Measurements from ENCODE around the gene C19orf47. TPM values are rescaled to one million over a fixed set of nuclear protein-coding genes. Genes with fewer than 3 reads are reported as not detected.
"Not testable (repeated sequence)": the region's sequence is repeated elsewhere in the genome, so short reads cannot be mapped to it uniquely, and the experiment has no call there.

C19orf47 gene
- total RNA-seq, 1 donor from 2014 or later: 15.7 TPM

- ATAC-seq (no peak), DNase-seq (no peak)
- TF ChIP-seq CTCF (IDR thresholded peaks at IDR 0.05): no peak
- H3K9me3 ChIP-seq: no peaks in the 10 kb centered on the region
- H3K4me1 ChIP-seq: peaks cover 9% of the 10 kb centered on the region
- H3K36me3 ChIP-seq: peaks cover 90% of the 10 kb centered on the region
- H3K27me3 ChIP-seq (ENCODE audit: low read depth): no peaks in the 10 kb centered on the region
- intact Hi-C loops (cut with DNase I): no loop called here
- no peak overlapping the region for H3K4me3 ChIP-seq
- H3K27ac ChIP-seq: no peak overlapping the region
Measured at GRCh38 chr19:40371802-40372122, 23.6 kb upstream of the C19orf47 start.

- DNase-seq (no peak), ATAC-seq (no peak)
- intact Hi-C loops (cut with DNase I): no loop called here
- no peak overlapping the region for H3K4me3 ChIP-seq
- peaks cover 14% of the 10 kb centered on the region for H3K4me1 ChIP-seq
- H3K9me3 ChIP-seq: no peaks in the 10 kb centered on the region
- H3K36me3 ChIP-seq: peaks cover 88% of the 10 kb centered on the region
- no peak overlapping the region for H3K27ac ChIP-seq
- no peaks in the 10 kb centered on the region for H3K27me3 ChIP-seq (ENCODE audit: low read depth)
- TF ChIP-seq CTCF (IDR thresholded peaks at IDR 0.05): no peak
Measured at GRCh38 chr19:40370997-40371801, 23.0 kb upstream of the C19orf47 start.

- H3K27ac ChIP-seq; intact Hi-C loops (cut with DNase I); H3K27me3 ChIP-seq (ENCODE audit: low read depth); DNase-seq; ATAC-seq; H3K4me3 ChIP-seq; H3K9me3 ChIP-seq: not testable (repeated sequence)
- Histone ChIP-seq H3K4me1 (peaks cover 22% of the 10 kb centered on the region), H3K36me3 (peaks cover 81% of the 10 kb centered on the region)
Measured at GRCh38 chr19:40370253-40370652, 22.1 kb upstream of the C19orf47 start.

GRCh38 chr19:40369797-40370196 lies 21.6 kb upstream of the C19orf47 start:
- Histone ChIP-seq H3K4me1 (peaks cover 27% of the 10 kb centered on the region), H3K4me3 (no peak overlapping the region), H3K9me3 (no peaks in the 10 kb centered on the region), H3K36me3 (peaks cover 78% of the 10 kb centered on the region), H3K27me3 (ENCODE audit: low read depth) (no peaks in the 10 kb centered on the region), H3K27ac (no peak overlapping the region)
- TF ChIP-seq CTCF (IDR thresholded peaks at IDR 0.05): no peak
- intact Hi-C loops (cut with DNase I): no loop called here
- no peak for DNase-seq
- ATAC-seq: no peak

GRCh38 chr19:40367577-40368434 lies 19.6 kb upstream of the C19orf47 start:
- DNase-seq: no peak
- no peak for ATAC-seq
- Histone ChIP-seq H3K27me3 (ENCODE audit: low read depth) (no peaks in the 10 kb centered on the region), H3K4me3 (no peak overlapping the region), H3K4me1 (peaks cover 38% of the 10 kb centered on the region), H3K9me3 (no peaks in the 10 kb centered on the region), H3K27ac (no peak overlapping the region), H3K36me3 (peaks cover 60% of the 10 kb centered on the region)
- TF ChIP-seq CTCF (IDR thresholded peaks at IDR 0.05): no peak
- intact Hi-C loops (cut with DNase I): no loop called here
